Breast epithelium (tissue), 4 donors: ENCODE data around the gene NHLH1. TPM values are rescaled to one million over a fixed set of nuclear protein-coding genes. Genes with fewer than 3 reads are reported as not detected.

ENCODE experiments used
- DNase-seq, 2 donors: peaks; one replicate each; pipeline ENCODE4 v3.0.0-alpha.2; 2019; ENCODE audit warnings: low spot score in 2 of 2
- H3K27ac ChIP-seq, 2 donors: fragments of 200-600 bp; sonication (generic) in 1 of 2; one replicate each; pipeline ENCODE4 v1.5.1; 2016 to 2019; ENCODE audit warnings: mild to moderate bottlenecking in 1 of 2
- H3K27me3 ChIP-seq, 2 donors: fragments of 200-600 bp; sonication (generic) in 1 of 2; one replicate each; pipeline versions ENCODE4 v1.5.1 to v1.6.0; 2017 to 2019; ENCODE audit warnings: control low read depth in 1 of 2, mild to moderate bottlenecking in 1 of 2
- H3K36me3 ChIP-seq: fragments of 200-600 bp; one replicate; pipeline ENCODE4 v1.5.1; 2019
- H3K4me1 ChIP-seq, 2 donors: fragments of 200-600 bp; sonication (generic); one replicate each; pipeline ENCODE4 v1.5.1; 2016 to 2019; ENCODE audit warnings: control low read depth in 1 of 2
- H3K4me3 ChIP-seq, 3 donors: fragments of 200-600 bp; sonication (generic); 1 replicate in 2 of 3; 2 replicates in 1 of 3; pipeline ENCODE4 v1.5.1; 2016 to 2019; ENCODE audit warnings: mild to moderate bottlenecking in 3 of 3, moderate library complexity in 2 of 3
- H3K9me3 ChIP-seq, 2 donors: fragments of 200-600 bp; sonication (generic) in 1 of 2; one replicate each; pipeline ENCODE4 v1.5.1; 2016 to 2019; ENCODE audit warnings: control low read depth in 1 of 2
- CTCF ChIP-seq, 3 donors: fragments of 450-650 bp; IDR thresholded peaks; one replicate each; pipeline ENCODE4 v1.5.1; 2016 to 2017; ENCODE audit warnings: antibody characterized with exemption in 3 of 3, mild to moderate bottlenecking in 3 of 3, moderate library complexity in 3 of 3
- POLR2A ChIP-seq: fragments of 450-650 bp; IDR thresholded peaks from one replicate; pipeline ENCODE4 v1.6.1; 2016; ENCODE audit warnings: antibody characterized with exemption, mild to moderate bottlenecking, moderate library complexity
- POLR2AphosphoS5 ChIP-seq, 3 donors: sonication (generic); formaldehyde crosslinking; IDR thresholded peaks; one replicate each; pipeline ENCODE4 v1.6.1; 2017; ENCODE audit warnings: antibody characterized with exemption in 3 of 3
- intact Hi-C: fragments of 100-400 bp; cut with DNase I; formaldehyde crosslinking; loops from one replicate; pipeline ENCODE4 v1.15.1; 2023; ENCODE audit warnings: low total_unique reads
- total RNA-seq, 3 donors: library from RNA; depleted of rRNA; stranded (reverse); fragments of >200 nt; gene quantifications; one replicate each; pipeline ENCODE4 v1.1.0, GENCODE V29; 2016

Gene NHLH1
- total RNA-seq, 3 donors from 2014 or later, result 0.15 TPM; not detected in 2

DNA sequence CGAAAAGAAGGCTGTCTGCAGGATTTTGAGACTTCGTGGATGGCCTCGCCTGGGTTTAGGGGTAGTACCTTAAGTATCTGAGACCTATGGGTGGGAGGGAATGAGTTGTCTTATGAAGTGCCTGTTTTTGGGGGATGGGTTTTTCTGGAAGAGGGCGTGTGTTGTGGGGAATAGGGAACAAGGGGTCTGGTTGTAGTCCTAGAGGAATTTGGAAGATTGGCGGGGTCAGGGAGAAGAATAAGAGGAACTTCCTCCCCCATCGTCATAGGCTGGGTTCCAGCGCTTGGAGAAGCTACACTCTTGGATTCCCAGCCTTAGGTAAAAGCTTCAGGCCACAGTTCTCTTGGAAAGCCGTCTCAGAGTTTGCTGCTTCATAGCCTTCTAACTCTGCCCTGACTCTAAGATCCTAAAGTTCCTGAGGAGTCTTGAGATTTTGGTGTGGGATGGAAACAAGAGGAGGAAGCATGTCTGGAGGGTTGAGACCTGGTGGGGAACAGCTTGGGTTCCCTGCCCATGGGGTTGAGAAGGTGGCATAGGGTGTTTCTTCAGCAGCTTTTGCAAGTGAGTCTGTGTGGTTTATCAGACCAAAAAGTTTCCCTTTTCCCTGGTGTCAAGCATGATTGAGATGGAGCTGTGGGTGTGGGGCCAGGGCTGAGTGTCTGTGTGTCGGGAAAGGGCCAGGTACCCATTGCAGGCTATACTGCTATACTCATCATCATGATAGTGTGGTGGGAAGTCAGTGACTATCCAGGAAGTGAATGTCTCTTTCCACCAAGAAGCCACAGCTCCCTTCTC lies 35.3 kb downstream of the NHLH1 start:
- no peaks in the 10 kb centered on the region for H3K27me3 ChIP-seq
- intact Hi-C loops, result no loop called here
- H3K27ac ChIP-seq, result peak overlapping the region in 1 of 2 donors; percentile 3
- TF ChIP-seq POLR2A (no peak), POLR2AphosphoS5 (IDR thresholded peaks at IDR 0.05) (no peak)
- no peaks in the 10 kb centered on the region for H3K4me1 ChIP-seq
- no peak for DNase-seq
- peak overlapping the region in 2 of 3 donors; percentile 85 to 93 for H3K4me3 ChIP-seq
- H3K9me3 ChIP-seq, result no peaks in the 10 kb centered on the region
- H3K36me3 ChIP-seq, result no peaks in the 10 kb centered on the region

DNA sequence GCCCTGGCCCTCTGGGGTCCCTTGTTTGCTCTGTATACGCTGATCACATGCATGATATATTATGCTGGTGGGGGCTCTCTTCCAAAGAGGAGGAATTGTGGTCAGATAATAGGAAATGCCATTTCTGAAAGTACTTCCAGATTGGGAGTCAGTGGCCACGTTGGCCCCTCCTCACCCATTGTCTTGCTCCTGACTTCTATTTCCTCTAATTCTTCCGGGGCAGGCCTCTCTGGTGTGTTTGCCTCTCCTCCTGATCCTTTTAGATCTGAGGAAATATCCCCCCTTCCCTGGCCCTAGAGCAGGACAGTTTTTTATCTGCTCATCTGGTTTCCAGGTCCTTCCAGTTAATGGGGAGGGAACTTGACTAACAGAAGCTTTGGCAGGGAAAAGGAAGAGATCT lies 36.4 kb downstream of the NHLH1 start:
- no peaks in the 10 kb centered on the region for H3K4me1 ChIP-seq
- no peaks in the 10 kb centered on the region for H3K9me3 ChIP-seq
- intact Hi-C loops, result no loop called here
- no peak overlapping the region for H3K27ac ChIP-seq
- TF ChIP-seq CTCF (IDR thresholded peaks at IDR 0.05) (no peak), POLR2A (no peak)
- H3K27me3 ChIP-seq, result no peaks in the 10 kb centered on the region
- DNase-seq, result no peak
- no peaks in the 10 kb centered on the region for H3K36me3 ChIP-seq
- H3K4me3 ChIP-seq, result no peak overlapping the region

DNA sequence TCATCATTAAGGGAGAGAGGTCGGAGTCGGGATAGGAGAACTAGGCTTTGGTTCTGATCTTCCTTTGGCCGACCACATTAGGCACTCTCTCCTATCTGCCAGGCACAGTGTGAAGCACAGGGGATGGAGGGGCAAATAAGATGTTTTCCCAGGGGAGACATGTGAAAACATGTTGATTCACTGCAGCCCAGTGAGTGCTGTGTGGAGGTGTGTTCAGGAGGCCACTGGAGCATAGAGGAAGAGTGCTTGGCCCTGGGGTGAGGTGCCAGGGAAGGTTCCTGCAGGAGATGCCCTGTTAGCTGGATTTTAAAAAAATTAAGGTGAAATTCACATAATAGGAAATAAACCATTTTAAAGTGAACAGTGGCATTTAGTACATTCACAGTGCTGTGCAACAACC lies 37.2 kb downstream of the NHLH1 start:
- no peak for DNase-seq
- Histone ChIP-seq H3K9me3 (no peaks in the 10 kb centered on the region), H3K36me3 (no peaks in the 10 kb centered on the region), H3K4me1 (no peaks in the 10 kb centered on the region), H3K4me3 (no peak overlapping the region), H3K27ac (no peak overlapping the region), H3K27me3 (no peaks in the 10 kb centered on the region)
- TF ChIP-seq POLR2A (no peak), CTCF (IDR thresholded peaks at IDR 0.05) (no peak), POLR2AphosphoS5 (IDR thresholded peaks at IDR 0.05) (no peak)
- intact Hi-C loops, result no loop called here

GRCh38 chr1:160405331-160405877 lies 38.5 kb downstream of the NHLH1 start:
- H3K9me3 ChIP-seq, result no peaks in the 10 kb centered on the region
- no peak for TF ChIP-seq POLR2AphosphoS5 (IDR thresholded peaks at IDR 0.05)
- TF ChIP-seq POLR2A, result no peak
- no peak for TF ChIP-seq CTCF (IDR thresholded peaks at IDR 0.05)
- H3K27me3 ChIP-seq, result no peaks in the 10 kb centered on the region
- intact Hi-C loops, result no loop called here
- H3K36me3 ChIP-seq, result no peaks in the 10 kb centered on the region
- DNase-seq, result no peak
- H3K4me1 ChIP-seq, result no peaks in the 10 kb centered on the region
- H3K27ac ChIP-seq, result no peak overlapping the region
- H3K4me3 ChIP-seq, result no peak overlapping the region

DNA sequence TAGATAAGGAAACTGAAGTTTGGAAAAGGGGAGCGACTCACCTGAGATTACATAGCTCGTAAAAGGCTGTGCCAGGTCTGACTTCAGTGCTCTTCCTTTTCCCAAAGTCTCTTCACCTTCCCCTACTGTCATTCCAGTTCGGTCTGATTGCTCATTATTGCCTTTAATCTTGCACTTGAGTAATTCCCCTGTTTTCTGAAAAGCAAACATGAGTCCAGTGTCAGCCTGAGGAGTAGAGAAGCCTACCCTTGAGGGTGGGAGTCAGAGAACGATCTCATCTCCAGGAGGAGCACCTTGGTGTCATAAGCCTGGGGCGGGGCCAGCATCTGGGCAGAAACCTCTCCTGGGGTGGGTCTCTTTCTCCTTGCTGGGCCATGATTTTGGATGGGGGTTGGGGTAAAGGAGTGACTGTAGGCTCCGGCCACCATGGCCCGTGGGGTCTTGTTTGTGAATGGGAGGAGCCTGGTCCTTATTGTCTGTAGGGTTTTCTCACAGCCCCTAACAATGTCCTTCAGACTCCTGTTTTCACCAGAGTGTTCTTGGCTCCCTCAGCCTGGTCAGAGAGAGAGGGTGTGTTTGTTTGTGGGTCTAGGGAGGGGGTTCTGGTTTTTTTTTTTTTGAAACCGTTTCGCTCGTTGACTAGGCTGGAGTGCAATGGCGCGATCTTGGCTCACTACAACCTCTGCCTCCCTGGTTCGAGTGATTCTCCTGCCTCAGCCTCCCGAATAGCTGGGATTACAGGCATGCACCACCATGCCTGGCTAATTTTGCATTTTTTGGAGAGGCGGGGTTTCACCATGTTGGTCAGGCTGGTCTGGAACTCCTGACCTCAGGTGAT lies 39.5 kb downstream of the NHLH1 start:
- Histone ChIP-seq H3K27me3 (no peaks in the 10 kb centered on the region), H3K9me3 (no peaks in the 10 kb centered on the region), H3K4me1 (no peaks in the 10 kb centered on the region), H3K36me3 (no peaks in the 10 kb centered on the region), H3K4me3 (no peak overlapping the region), H3K27ac (no peak overlapping the region)
- no peak for TF ChIP-seq CTCF (IDR thresholded peaks at IDR 0.05)
- TF ChIP-seq POLR2A, result no peak
- no peak for TF ChIP-seq POLR2AphosphoS5 (IDR thresholded peaks at IDR 0.05)
- DNase-seq, result no peak
- intact Hi-C loops, result no loop called here
